Activated naive CD4-positive, alpha-beta T cell treated with anti-CD3 and anti-CD28 coated beads, Interleukin-2, amount 10 ng/mL, durations not matched to agents 7 days and 5 days (primary cell): Measurements from ENCODE around the gene TNXB.
"Not testable (repeated sequence)": the region's sequence is repeated elsewhere in the genome, so short reads cannot be mapped to it uniquely, and the experiment has no call there.

ENCODE experiments used
- CTCF ChIA-PET: fragments of 350-600 bp; sonication (Branson Sonifier 250); formaldehyde crosslinking; loops from one replicate; lab custom pipeline; 2021; ENCODE audit warnings: antibody characterized with exemption; lab: Charles Lee
- DNase-seq: peaks from one replicate; pipeline ENCODE4 v3.0.0-alpha.2; 2020
- H3K27ac Mint-ChIP-seq: one replicate; pipeline ENCODE4 v1.8.0; 2021; ENCODE audit warnings: mild to moderate bottlenecking, moderate library complexity, mixed read lengths
- H3K27me3 Mint-ChIP-seq: one replicate; pipeline ENCODE4 v1.8.0; 2021; ENCODE audit warnings: mild to moderate bottlenecking, mixed read lengths
- H3K36me3 Mint-ChIP-seq: one replicate; pipeline ENCODE4 v1.8.0; 2021; ENCODE audit warnings: mixed read lengths
- H3K4me1 Mint-ChIP-seq: one replicate; pipeline ENCODE4 v1.8.0; 2021; ENCODE audit warnings: mixed read lengths
- H3K4me3 Mint-ChIP-seq: one replicate; pipeline ENCODE4 v1.8.0; 2021; ENCODE audit warnings: mild to moderate bottlenecking, moderate library complexity, mixed read lengths
- H3K9me3 Mint-ChIP-seq: one replicate; pipeline ENCODE4 v1.8.0; 2021; ENCODE audit warnings: mixed read lengths

Gene TNXB

DNA sequence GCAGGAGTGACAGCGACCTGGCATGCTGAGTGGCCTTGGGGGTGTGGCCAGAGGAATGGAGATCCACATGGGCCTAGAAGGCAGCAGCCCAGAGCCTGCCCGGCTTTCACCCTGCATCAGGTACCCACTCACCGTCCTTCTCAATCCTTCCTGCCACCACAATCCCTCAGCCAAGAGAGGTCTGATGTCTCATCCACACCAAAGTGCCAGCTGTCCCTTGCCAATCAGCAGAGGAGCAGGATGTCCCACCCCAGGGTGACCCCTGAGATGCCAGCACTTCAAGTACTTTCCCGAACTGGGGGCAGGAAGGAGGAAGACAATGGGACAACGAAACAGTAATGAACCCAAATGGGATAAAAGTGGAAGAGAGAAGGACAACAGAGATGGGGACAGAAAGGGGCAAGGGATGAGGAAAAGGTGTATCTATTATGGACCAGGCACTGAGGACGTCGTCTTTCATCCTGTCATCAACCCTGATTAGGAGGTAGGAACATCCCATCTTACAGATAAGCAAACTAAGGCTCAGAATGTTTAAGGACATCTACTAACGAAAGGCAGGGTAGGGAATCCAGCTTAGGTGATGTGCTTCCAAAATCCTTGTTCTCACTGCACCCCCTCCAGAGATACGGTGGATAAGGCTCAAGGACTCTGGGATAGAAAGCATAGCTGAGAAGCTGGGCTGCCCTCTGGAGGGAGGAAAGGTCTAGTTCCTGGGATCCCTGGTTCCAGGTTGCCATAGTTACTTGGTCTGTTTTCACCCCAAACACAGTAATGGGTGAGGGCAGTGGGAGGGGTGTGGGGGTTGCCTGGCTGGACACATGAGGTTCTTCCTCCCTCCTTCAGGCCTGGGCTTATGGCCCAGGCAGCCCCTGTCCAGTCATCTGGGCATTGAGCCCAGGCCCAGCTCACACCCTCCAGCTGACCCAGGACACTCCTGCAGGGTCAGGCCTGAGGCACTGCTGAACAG lies 4.5 kb upstream of the TNXB start:
- no peaks in the 10 kb centered on the region for H3K9me3 Mint-ChIP-seq
- H3K4me3 Mint-ChIP-seq: no peak overlapping the region
- CTCF ChIA-PET: interaction anchor here (1.9 kb wide), 1 partner anchor 11 kb away, joined by 5 read pairs; no protein-coding TSS in a partner anchor
- H3K36me3 Mint-ChIP-seq: peaks cover 29% of the 10 kb centered on the region
- H3K27me3 Mint-ChIP-seq: peaks cover 16% of the 10 kb centered on the region
- H3K4me1 Mint-ChIP-seq: no peaks in the 10 kb centered on the region
- no peak for DNase-seq
- no peak overlapping the region for H3K27ac Mint-ChIP-seq

DNA sequence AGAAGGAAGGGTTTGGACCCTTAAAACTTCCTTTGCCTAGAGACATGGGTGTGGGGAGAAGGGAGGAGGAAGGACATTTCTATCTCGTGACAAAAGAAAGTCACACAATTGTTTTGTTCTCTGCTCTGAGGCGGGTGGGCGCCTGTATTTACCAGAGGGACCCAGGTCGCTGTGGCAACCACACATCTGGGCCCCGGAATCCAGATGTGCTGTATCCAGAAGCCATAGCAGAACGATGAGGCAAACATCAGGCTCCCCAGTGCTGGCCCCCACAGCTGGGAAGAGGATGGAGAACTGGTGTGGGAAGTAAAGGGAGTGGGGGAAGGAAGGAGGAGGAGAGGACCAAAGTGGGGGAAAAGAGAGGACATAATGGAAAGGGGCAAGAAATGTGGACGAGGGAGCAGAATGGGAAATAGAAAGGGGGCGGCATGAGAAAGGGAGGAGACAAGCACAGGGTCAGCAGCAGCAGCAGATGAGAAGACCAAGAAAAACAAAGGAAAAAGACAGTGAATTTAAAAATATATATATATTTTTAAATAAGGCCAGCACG lies 3.4 kb upstream of the TNXB start:
- Mint-ChIP-seq H3K4me3 (no peak overlapping the region), H3K36me3 (peaks cover 21% of the 10 kb centered on the region), H3K9me3 (no peaks in the 10 kb centered on the region), H3K27me3 (peaks cover 28% of the 10 kb centered on the region), H3K4me1 (no peaks in the 10 kb centered on the region), H3K27ac (no peak overlapping the region)
- DNase-seq: no peak
- CTCF ChIA-PET: no interaction called here

DNA sequence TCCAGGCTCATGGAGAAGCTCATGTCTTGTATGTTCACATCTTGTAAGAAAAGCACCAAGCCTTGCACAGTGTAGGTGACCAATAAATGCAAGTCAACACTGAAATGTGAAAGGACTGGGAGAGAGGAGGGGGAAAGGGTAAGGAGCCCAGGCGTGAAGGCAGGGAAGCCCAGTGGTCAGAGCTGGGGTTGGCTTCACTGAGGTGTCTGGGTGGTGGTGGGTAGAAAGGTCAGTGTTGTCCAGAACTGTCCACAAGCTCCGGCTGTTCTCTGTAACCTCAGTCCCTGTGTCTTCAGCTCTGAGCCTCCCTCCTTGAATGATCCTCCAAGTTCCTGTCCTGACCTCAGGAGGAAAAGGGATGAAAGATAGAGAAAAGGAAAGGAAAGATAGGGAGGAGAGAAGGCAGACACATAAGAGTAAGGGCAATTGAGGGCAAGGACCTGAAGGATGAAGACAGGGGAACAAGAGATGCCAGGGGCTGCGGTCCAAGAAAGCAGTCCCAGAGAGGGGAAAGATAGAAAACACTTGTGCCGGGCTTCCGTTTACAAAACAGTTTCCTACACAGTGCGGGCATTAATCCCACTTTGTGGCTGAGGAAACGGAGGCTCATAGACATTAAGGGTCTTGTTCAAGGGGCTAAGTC lies 2.4 kb upstream of the TNXB start:
- Mint-ChIP-seq H3K9me3 (no peaks in the 10 kb centered on the region), H3K36me3 (peaks cover 17% of the 10 kb centered on the region), H3K4me3 (no peak overlapping the region), H3K27ac (no peak overlapping the region), H3K4me1 (no peaks in the 10 kb centered on the region), H3K27me3 (peaks cover 35% of the 10 kb centered on the region)
- CTCF ChIA-PET: interaction anchor here (0.7 to 1.1 kb wide), 2 partner anchors 7 to 34 kb away, joined by 3 read pairs; no protein-coding TSS in a partner anchor
- DNase-seq: no peak

DNA sequence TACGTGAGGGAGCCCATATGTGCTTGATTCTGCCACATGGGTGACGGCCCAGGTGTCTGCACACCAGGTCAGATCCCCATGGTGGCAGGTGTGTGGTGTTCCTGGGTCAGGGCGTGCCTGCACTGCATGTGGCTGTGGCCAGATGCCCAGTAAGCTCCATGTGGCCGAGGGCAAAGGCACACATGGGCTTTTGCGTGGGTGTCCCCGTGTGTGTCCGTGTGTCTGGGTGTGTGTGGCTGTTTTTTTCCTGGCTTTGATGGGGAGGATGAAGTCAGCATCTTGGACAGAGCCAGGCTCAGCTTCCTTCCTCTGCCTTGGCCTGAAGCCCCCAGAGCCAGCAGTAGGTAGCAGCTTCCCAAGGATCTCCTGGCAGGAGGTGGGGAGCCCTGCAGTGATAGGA lies 1.5 kb upstream of the TNXB start:
- H3K27ac Mint-ChIP-seq: no peak overlapping the region
- H3K4me3 Mint-ChIP-seq: no peak overlapping the region
- H3K9me3 Mint-ChIP-seq: no peaks in the 10 kb centered on the region
- no peak for DNase-seq
- CTCF ChIA-PET: interaction anchor here (1.1 kb wide), 1 partner anchor 8 kb away, joined by 3 read pairs; no protein-coding TSS in a partner anchor
- H3K4me1 Mint-ChIP-seq: no peaks in the 10 kb centered on the region
- peaks cover 41% of the 10 kb centered on the region for H3K27me3 Mint-ChIP-seq
- peaks cover 11% of the 10 kb centered on the region for H3K36me3 Mint-ChIP-seq

DNA sequence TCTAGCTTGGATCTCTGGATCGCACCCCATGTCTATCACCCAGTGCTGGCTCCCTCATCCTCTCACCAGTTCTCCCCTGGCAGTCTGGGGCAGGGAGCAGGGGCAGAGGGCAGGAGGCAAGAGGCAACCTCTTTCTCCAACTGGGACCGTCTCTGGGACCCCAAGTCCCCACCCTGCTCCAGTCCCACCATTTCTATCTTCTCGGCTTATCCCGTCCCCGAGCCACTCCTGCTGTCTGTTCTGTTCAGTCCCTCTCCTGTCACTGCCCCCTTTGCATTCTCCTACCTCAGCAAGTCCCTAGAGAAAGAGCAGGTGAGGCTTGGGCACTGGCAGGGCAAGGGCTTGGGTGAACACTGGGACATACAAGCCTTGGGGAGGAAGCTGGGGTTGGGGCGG lies 625 bp upstream of the TNXB start:
- Mint-ChIP-seq H3K36me3 (peaks cover 6% of the 10 kb centered on the region), H3K27me3 (peaks cover 41% of the 10 kb centered on the region), H3K4me3 (no peak overlapping the region), H3K9me3 (no peaks in the 10 kb centered on the region), H3K27ac (no peak overlapping the region), H3K4me1 (no peaks in the 10 kb centered on the region)
- no peak for DNase-seq
- CTCF ChIA-PET: interaction anchor here (0.9 kb wide), 1 partner anchor 9 kb away, joined by 3 read pairs; no protein-coding TSS in a partner anchor

DNA sequence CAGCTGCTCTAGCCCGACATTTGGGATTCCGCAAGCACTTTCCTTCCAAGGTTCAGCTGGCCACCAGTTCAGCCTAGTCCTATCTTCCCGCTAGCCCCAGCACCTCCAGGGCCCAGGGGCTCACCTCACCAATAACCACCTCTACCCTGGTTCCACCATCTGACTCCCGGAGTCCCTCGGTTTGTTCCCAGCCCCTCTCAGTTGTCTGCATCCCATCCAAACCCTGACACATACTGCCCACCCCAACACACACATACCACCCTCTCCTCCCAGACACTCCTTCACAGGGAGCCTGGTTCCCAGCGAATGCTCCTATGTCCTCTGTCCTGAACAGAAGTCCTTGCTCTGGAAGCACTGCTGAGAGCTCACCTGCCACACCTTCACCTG lies 418 bp downstream of the TNXB start:
- peaks cover 4% of the 10 kb centered on the region for H3K36me3 Mint-ChIP-seq
- DNase-seq: no peak
- H3K9me3 Mint-ChIP-seq: no peaks in the 10 kb centered on the region
- H3K4me3 Mint-ChIP-seq: no peak overlapping the region
- H3K27ac Mint-ChIP-seq: no peak overlapping the region
- CTCF ChIA-PET: no interaction called here
- H3K27me3 Mint-ChIP-seq: peaks cover 47% of the 10 kb centered on the region
- H3K4me1 Mint-ChIP-seq: no peaks in the 10 kb centered on the region

DNA sequence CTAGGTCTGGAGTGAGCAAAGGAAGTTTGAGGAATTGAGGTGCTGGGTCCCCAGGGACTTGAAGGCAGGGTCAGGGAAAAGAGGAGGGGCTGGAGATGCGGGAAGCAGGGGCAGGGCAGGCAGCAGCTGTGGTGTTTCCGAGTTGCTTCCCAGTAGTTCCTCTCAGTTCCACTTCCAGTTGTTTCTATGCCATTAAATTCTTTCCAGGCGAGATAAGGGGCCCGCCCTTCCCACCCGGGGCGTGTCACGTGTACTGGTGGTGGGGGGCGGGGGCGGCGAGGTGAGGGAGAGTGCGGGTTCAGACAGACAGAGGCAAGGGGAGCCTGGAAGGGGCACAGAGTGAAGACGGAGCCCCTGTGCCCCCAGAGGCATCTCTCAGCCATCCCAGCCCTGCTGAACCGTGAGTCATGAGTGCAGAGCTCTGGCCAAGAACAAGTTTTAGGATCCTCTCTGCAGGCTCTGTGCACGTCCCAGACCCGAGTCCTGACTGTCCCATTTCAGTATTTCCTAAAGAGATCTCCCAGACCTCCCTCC lies 977 bp downstream of the TNXB start:
- DNase-seq: no peak
- H3K27me3 Mint-ChIP-seq: peaks cover 47% of the 10 kb centered on the region
- no peak overlapping the region for H3K4me3 Mint-ChIP-seq
- H3K36me3 Mint-ChIP-seq: no peaks in the 10 kb centered on the region
- no peaks in the 10 kb centered on the region for H3K9me3 Mint-ChIP-seq
- CTCF ChIA-PET: no interaction called here
- H3K27ac Mint-ChIP-seq: no peak overlapping the region
- H3K4me1 Mint-ChIP-seq: no peaks in the 10 kb centered on the region

DNA sequence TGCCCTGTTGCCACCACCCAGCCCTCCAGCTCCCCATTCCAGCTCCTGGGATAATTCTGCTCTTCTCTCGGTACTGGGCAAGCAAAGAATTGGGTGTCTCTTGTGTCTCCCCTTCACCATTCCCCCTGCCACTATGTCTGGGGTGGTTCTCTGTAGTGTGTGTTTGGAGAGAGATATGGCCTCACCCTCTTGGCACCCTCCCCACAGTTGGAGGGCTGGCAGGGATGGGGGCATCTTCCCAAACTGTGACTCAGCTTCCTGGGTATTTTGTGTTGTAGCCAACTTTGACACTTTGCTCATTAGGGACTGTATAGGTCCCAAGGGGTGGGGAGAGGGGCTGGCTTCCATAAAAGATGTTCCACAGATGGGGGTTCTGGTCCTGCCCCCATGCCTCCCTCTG lies 1.7 kb downstream of the TNXB start:
- no peak overlapping the region for H3K4me3 Mint-ChIP-seq

DNA sequence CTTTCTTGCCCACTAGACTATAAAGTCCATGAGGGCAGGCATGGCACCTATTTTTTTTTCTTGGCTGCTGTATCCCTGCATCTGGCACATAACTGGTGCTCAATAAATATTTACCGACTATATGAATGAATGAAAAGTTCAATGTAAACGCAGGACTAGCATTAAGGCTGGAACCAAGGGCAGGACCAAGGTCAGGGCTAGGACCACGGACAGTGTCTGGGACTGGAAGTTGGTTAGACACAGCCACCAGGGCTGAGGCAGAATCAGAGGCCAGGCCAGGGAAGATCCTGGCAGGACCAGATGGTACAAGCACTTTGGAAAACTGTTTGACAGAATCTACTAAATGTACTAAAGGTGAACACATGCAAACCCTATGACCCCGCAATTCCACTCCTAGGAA lies 3.7 kb downstream of the TNXB start:
- Mint-ChIP-seq H3K36me3 (no peaks in the 10 kb centered on the region), H3K9me3 (no peaks in the 10 kb centered on the region), H3K27me3 (peaks cover 50% of the 10 kb centered on the region), H3K27ac (no peak overlapping the region), H3K4me3 (no peak overlapping the region), H3K4me1 (no peaks in the 10 kb centered on the region)
- DNase-seq: no peak
- CTCF ChIA-PET: no interaction called here

More for the DNA sequence above, 1.7 kb downstream of the TNXB start:
- H3K9me3 Mint-ChIP-seq: no peaks in the 10 kb centered on the region
- H3K36me3 Mint-ChIP-seq: no peaks in the 10 kb centered on the region
- peaks cover 47% of the 10 kb centered on the region for H3K27me3 Mint-ChIP-seq
- no peak overlapping the region for H3K27ac Mint-ChIP-seq
- no peaks in the 10 kb centered on the region for H3K4me1 Mint-ChIP-seq
- CTCF ChIA-PET: interaction anchor here (0.6 kb wide), 1 partner anchor 11 kb away, joined by 3 read pairs; no protein-coding TSS in a partner anchor
- DNase-seq: no peak

DNA sequence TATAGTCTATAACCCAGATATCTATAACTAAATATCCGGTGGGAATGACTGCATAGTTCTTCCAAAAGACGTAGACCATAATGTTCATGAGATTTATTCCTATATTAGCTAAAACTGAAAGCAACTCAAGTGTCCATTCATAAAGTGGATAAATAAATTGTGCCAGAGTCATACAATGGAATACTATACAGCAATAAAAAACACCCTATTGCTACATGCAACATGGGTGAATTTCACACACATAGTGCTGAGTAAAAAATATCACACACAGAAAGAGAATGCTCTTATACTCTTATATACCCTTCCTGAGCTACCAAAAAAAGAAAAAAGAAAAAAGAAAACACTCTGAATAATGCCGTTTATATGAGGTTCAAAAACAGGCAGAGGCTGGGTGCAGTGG lies 6.9 kb downstream of the TNXB start:
- Mint-ChIP-seq H3K4me1 (no peaks in the 10 kb centered on the region), H3K27me3 (peaks cover 49% of the 10 kb centered on the region), H3K36me3 (no peaks in the 10 kb centered on the region), H3K9me3 (no peaks in the 10 kb centered on the region), H3K27ac (no peak overlapping the region), H3K4me3 (no peak overlapping the region)
- no peak for DNase-seq
- CTCF ChIA-PET: no interaction called here

DNA sequence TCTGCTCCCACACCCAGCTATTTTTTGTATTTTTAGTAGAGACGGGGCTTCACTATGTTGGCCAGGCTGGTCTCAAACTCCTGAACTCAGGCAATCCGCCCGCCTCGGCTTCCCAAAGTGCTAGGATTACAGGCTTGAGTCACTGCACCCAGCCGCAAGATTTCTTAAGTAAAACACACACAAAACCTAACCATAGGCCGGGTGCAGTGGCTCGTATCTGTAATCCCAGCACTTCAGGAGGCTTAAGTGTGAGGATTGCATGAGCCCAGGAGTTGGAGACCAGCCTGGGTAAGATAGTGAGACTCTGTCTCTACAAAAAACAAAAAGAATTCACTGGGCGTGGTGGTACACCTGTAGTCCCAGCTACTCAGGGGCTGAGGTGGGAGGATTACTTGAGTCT lies 8.9 kb downstream of the TNXB start:
- CTCF ChIA-PET, H3K9me3 Mint-ChIP-seq, H3K27ac Mint-ChIP-seq, H3K36me3 Mint-ChIP-seq, DNase-seq, H3K4me3 Mint-ChIP-seq, H3K4me1 Mint-ChIP-seq: not testable (repeated sequence)
- peaks cover 59% of the 10 kb centered on the region for H3K27me3 Mint-ChIP-seq

DNA sequence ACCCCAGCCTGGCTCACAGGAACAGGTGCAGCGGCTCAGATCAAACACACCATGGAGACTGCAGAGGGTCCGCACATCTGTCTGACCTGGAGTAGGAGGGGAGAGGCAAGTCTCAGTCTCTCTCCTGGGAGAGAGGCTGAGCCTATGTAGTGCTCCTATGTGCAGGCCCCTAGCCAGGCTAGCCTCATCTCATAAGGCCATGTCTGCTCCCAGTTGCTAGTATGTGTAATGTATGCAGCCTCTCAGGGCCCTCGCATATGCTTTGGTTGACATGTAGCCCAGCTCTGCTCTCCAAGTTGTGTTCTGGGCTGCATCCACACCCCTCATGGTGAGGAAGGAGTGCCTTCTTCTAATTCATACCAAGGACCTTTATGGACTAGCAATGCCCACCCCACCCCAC lies 11.8 kb downstream of the TNXB start:
- Mint-ChIP-seq H3K4me1 (no peaks in the 10 kb centered on the region), H3K4me3 (no peak overlapping the region)

DNA sequence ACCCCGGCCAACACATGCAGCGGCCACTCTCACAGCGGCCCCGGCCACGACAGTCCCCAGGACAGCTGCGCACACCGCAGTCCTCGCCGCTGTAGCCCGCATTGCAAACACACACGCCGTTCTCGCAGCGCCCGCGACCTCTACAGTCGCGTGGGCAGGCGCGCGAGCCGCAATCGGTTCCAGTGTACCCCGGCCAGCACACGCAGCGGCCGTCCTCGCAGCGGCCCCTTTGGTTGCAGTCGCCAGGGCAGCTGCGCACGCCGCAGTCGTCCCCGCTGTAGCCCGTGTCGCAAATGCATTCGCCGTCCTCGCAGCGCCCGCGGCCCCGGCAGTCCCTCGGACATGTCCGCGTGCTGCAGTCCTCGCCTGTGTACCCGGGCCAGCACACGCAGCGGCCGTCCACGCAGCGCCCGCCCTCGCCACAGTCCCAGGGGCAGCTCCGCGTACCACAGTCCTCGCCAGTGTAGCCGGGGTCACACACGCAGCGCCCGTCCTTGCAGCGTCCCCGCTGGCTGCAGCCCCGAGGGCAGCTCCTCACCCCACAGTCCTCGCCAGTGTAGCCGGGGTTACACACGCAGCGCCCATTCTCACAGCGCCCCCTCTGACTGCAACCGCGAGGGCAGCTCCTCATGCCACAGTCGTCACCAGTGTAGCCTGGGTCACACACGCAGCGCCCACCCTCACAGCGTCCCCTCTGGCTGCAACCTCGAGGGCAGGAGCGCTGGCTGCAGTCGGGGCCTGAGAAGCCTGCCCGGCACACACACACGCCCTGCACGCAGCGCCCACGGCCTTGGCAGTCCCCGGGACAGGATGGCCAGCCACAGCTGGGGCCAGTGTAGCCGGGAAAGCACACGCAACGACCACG lies 12.5 kb downstream of the TNXB start:
- Mint-ChIP-seq H3K4me1 (no peaks in the 10 kb centered on the region), H3K36me3 (no peaks in the 10 kb centered on the region), H3K27me3 (peaks cover 86% of the 10 kb centered on the region), H3K9me3 (no peaks in the 10 kb centered on the region), H3K4me3 (no peak overlapping the region), H3K27ac (no peak overlapping the region)
- DNase-seq: no peak
- CTCF ChIA-PET: no interaction called here

More for the DNA sequence above, 11.8 kb downstream of the TNXB start:
- CTCF ChIA-PET: no interaction called here
- Mint-ChIP-seq H3K9me3 (no peaks in the 10 kb centered on the region), H3K27ac (no peak overlapping the region), H3K27me3 (peaks cover 79% of the 10 kb centered on the region), H3K36me3 (no peaks in the 10 kb centered on the region)
- no peak for DNase-seq

DNA sequence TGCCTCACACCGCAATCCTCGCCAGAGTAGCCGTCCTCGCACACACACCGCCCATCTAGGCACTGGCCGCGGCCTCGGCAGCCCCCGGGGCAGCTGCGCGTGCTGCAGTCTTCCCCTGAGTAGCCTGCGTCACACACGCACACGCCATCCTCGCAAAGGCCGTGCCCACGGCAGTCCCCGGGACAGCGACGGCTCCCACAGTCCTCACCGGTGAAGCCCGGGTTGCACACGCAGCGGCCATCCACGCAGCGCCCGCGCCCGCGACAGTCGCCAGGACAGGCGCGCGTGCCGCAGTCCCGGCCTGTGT lies 13.1 kb downstream of the TNXB start:
- H3K36me3 Mint-ChIP-seq: no peaks in the 10 kb centered on the region
- DNase-seq: no peak
- H3K4me1 Mint-ChIP-seq: no peaks in the 10 kb centered on the region
- no peaks in the 10 kb centered on the region for H3K9me3 Mint-ChIP-seq
- CTCF ChIA-PET: no interaction called here
- no peak overlapping the region for H3K4me3 Mint-ChIP-seq
- H3K27ac Mint-ChIP-seq: no peak overlapping the region
- H3K27me3 Mint-ChIP-seq: peaks cover 92% of the 10 kb centered on the region
